ENCODE results near the gene PYDC2.

DNA sequence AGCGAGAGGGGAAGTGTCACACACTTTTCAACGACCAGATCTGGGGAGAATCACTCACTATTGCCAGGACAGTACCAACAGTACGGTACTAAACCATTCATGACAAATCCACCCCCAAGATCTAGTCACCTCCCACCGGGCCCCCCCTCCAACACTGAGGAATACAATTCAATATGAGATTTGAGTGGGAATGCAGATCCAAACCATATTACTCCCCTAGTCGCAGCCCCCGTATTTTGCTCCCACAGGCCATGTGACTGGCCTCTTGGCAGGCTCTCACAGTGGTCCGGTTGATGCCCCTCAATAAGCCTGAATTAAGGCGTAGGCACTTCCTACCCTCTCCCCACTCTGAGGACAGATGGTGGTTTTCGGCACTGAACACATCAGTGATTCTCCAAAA, 45.4 kb upstream of the PYDC2 start:
- TF ChIP-seq CTCF (IDR thresholded peaks at IDR 0.05) (no peak), POLR2A (IDR thresholded peaks at IDR 0.05) (no peak), EP300 (IDR thresholded peaks at IDR 0.05) (no peak)

Measured in tibial nerve (tissue), 4 donors.